ENCODE data around the gene PRR5L.

Gene PRR5L

GRCh38 chr11:36373016-36374010 is 77.2 kb downstream of the PRR5L start:
- Mint-ChIP-seq H3K9me3 (no peaks in the 10 kb centered on the region), H3K27me3 (peaks cover 24% of the 10 kb centered on the region), H3K36me3 (no peaks in the 10 kb centered on the region), H3K27ac (no peak overlapping the region), H3K4me1 (peaks cover 12% of the 10 kb centered on the region), H3K4me3 (no peak overlapping the region)

GRCh38 chr11:36374726-36375125 is 78.6 kb downstream of the PRR5L start:
- Mint-ChIP-seq H3K27me3 (peaks cover 28% of the 10 kb centered on the region), H3K36me3 (no peaks in the 10 kb centered on the region), H3K4me3 (no peak overlapping the region), H3K9me3 (no peaks in the 10 kb centered on the region), H3K27ac (no peak overlapping the region), H3K4me1 (peaks cover 12% of the 10 kb centered on the region)

- Mint-ChIP-seq H3K27me3 (peaks cover 31% of the 10 kb centered on the region), H3K4me3 (peak overlapping the region; percentile 57), H3K4me1 (peaks cover 12% of the 10 kb centered on the region), H3K9me3 (no peaks in the 10 kb centered on the region), H3K27ac (no peak overlapping the region), H3K36me3 (no peaks in the 10 kb centered on the region)
Observed at GRCh38 chr11:36375353-36376008, 79.4 kb downstream of the PRR5L start.

GRCh38 chr11:36376009-36376887 is 80.2 kb downstream of the PRR5L start:
- Mint-ChIP-seq H3K27ac (no peak overlapping the region), H3K4me3 (peak overlapping the region; percentile 80), H3K4me1 (peaks cover 12% of the 10 kb centered on the region), H3K27me3 (peaks cover 34% of the 10 kb centered on the region), H3K9me3 (no peaks in the 10 kb centered on the region), H3K36me3 (no peaks in the 10 kb centered on the region)

- Mint-ChIP-seq H3K4me1 (peaks cover 12% of the 10 kb centered on the region), H3K36me3 (no peaks in the 10 kb centered on the region), H3K4me3 (peak overlapping the region; percentile 80), H3K9me3 (no peaks in the 10 kb centered on the region), H3K27me3 (peaks cover 30% of the 10 kb centered on the region), H3K27ac (no peak overlapping the region)
Observed at GRCh38 chr11:36376888-36377758, 81.0 kb downstream of the PRR5L start.

- H3K9me3 Mint-ChIP-seq, result no peaks in the 10 kb centered on the region
- H3K36me3 Mint-ChIP-seq, result peaks cover 1% of the 10 kb centered on the region
- H3K27ac Mint-ChIP-seq, result no peak overlapping the region
- peak overlapping the region; percentile 68 for H3K4me3 Mint-ChIP-seq
- peaks cover 12% of the 10 kb centered on the region for H3K4me1 Mint-ChIP-seq
- H3K27me3 Mint-ChIP-seq, result peaks cover 30% of the 10 kb centered on the region
Observed at GRCh38 chr11:36377759-36378564, 81.9 kb downstream of the PRR5L start.

- H3K4me3 Mint-ChIP-seq, result peak overlapping the region; percentile 39
- no peak overlapping the region for H3K27ac Mint-ChIP-seq
- H3K27me3 Mint-ChIP-seq, result peaks cover 26% of the 10 kb centered on the region
- H3K9me3 Mint-ChIP-seq, result no peaks in the 10 kb centered on the region
- peaks cover 14% of the 10 kb centered on the region for H3K4me1 Mint-ChIP-seq
- peaks cover 2% of the 10 kb centered on the region for H3K36me3 Mint-ChIP-seq
Observed at GRCh38 chr11:36379653-36380052, 83.6 kb downstream of the PRR5L start.

- Mint-ChIP-seq H3K4me1 (peaks cover 17% of the 10 kb centered on the region), H3K4me3 (peak overlapping the region; percentile 39), H3K36me3 (peaks cover 2% of the 10 kb centered on the region), H3K27me3 (peaks cover 26% of the 10 kb centered on the region), H3K9me3 (no peaks in the 10 kb centered on the region), H3K27ac (no peak overlapping the region)
Observed at GRCh38 chr11:36380296-36381014, 84.4 kb downstream of the PRR5L start.

- H3K27ac Mint-ChIP-seq, result no peak overlapping the region
- no peak overlapping the region for H3K4me3 Mint-ChIP-seq
- H3K36me3 Mint-ChIP-seq, result peaks cover 2% of the 10 kb centered on the region
- peaks cover 25% of the 10 kb centered on the region for H3K27me3 Mint-ChIP-seq
- H3K4me1 Mint-ChIP-seq, result peaks cover 17% of the 10 kb centered on the region
- no peaks in the 10 kb centered on the region for H3K9me3 Mint-ChIP-seq
Observed at GRCh38 chr11:36381015-36381360, 84.9 kb downstream of the PRR5L start.

GRCh38 chr11:36383195-36383594 is 87.1 kb downstream of the PRR5L start:
- H3K27me3 Mint-ChIP-seq, result peaks cover 19% of the 10 kb centered on the region
- H3K27ac Mint-ChIP-seq, result no peak overlapping the region
- H3K4me3 Mint-ChIP-seq, result no peak overlapping the region
- H3K9me3 Mint-ChIP-seq, result no peaks in the 10 kb centered on the region
- H3K4me1 Mint-ChIP-seq, result peaks cover 6% of the 10 kb centered on the region
- H3K36me3 Mint-ChIP-seq, result peaks cover 2% of the 10 kb centered on the region

- peaks cover 6% of the 10 kb centered on the region for H3K27me3 Mint-ChIP-seq
Observed at GRCh38 chr11:36385121-36385970, 89.3 kb downstream of the PRR5L start.

GRCh38 chr11:36386411-36386810 is 90.3 kb downstream of the PRR5L start:
- peaks cover 2% of the 10 kb centered on the region for H3K36me3 Mint-ChIP-seq
- H3K27ac Mint-ChIP-seq, result no peak overlapping the region
- no peak overlapping the region for H3K4me3 Mint-ChIP-seq
- H3K9me3 Mint-ChIP-seq, result no peaks in the 10 kb centered on the region
- H3K4me1 Mint-ChIP-seq, result peaks cover 5% of the 10 kb centered on the region
- H3K27me3 Mint-ChIP-seq, result peaks cover 3% of the 10 kb centered on the region

More at GRCh38 chr11:36385121-36385970, 89.3 kb downstream of the PRR5L start:
- H3K4me1 Mint-ChIP-seq, result peaks cover 5% of the 10 kb centered on the region
- H3K36me3 Mint-ChIP-seq, result peaks cover 2% of the 10 kb centered on the region
- H3K9me3 Mint-ChIP-seq, result no peaks in the 10 kb centered on the region
- H3K4me3 Mint-ChIP-seq, result no peak overlapping the region
- H3K27ac Mint-ChIP-seq, result no peak overlapping the region

GRCh38 chr11:36388071-36388470 is 92.0 kb downstream of the PRR5L start:
- no peak overlapping the region for H3K27ac Mint-ChIP-seq
- peaks cover 3% of the 10 kb centered on the region for H3K27me3 Mint-ChIP-seq
- no peak overlapping the region for H3K4me3 Mint-ChIP-seq
- H3K9me3 Mint-ChIP-seq, result no peaks in the 10 kb centered on the region
- no peaks in the 10 kb centered on the region for H3K36me3 Mint-ChIP-seq
- peaks cover 5% of the 10 kb centered on the region for H3K4me1 Mint-ChIP-seq
